GM21619 (cell line): ENCODE results near the gene CD69.
"Not testable (repeated sequence)": the region's sequence is repeated elsewhere in the genome, so short reads cannot be mapped to it uniquely, and the experiment has no call there.

Experiments used
- ATAC-seq: cut with Tn5 transposase; IDR thresholded peaks from one replicate; pipeline ENCODE4 v1.9.1; 2021; ENCODE audit not compliant: unreplicated experiment

Gene CD69

GRCh38 chr12:9724023-9724422 is 36.7 kb downstream of the CD69 start:
- ATAC-seq: no peak

GRCh38 chr12:9721394-9722092 is 39.2 kb downstream of the CD69 start:
- ATAC-seq: peak; percentile 55

GRCh38 chr12:9719790-9720189 is 40.9 kb downstream of the CD69 start:
- ATAC-seq: no peak

GRCh38 chr12:9718968-9719367 is 41.7 kb downstream of the CD69 start:
- ATAC-seq: no peak

- peak; percentile 24 for ATAC-seq
These were observed 43.4 kb downstream of the CD69 start for GRCh38 chr12:9717070-9717925.

GRCh38 chr12:9713032-9713558 is 47.6 kb downstream of the CD69 start:
- ATAC-seq: peak; percentile 70

GRCh38 chr12:9711664-9712063 is 49.0 kb downstream of the CD69 start:
- ATAC-seq: no peak

GRCh38 chr12:9710584-9711375 is 49.9 kb downstream of the CD69 start:
- no peak for ATAC-seq

GRCh38 chr12:9708853-9709252 is 51.8 kb downstream of the CD69 start:
- no peak for ATAC-seq

GRCh38 chr12:9707864-9708808 is 52.6 kb downstream of the CD69 start:
- ATAC-seq: no peak

GRCh38 chr12:9707356-9707755 is 53.3 kb downstream of the CD69 start:
- no peak for ATAC-seq

- ATAC-seq: no peak
These were observed 54.5 kb downstream of the CD69 start for GRCh38 chr12:9706086-9706685.

GRCh38 chr12:9704561-9704960 is 56.1 kb downstream of the CD69 start:
- not testable (repeated sequence) for ATAC-seq
